Neural progenitor cell (in vitro differentiated cells): ENCODE results near the gene RBM33. TPM values are rescaled to one million over a fixed set of nuclear protein-coding genes. Genes with fewer than 3 reads are reported as not detected.

Experiments
- DNase-seq: peaks from one replicate; pipeline ENCODE4 v3.0.0-alpha.2; 2016; ENCODE audit warnings: low spot score
- H2AFZ ChIP-seq: fragments of 200-600 bp; sonication (generic); replicated peaks from 2 replicates; pipeline ENCODE4 v1.6.1; 2016; ENCODE audit warnings: antibody characterized with exemption
- H3F3A ChIP-seq: fragments of 200-600 bp; sonication (generic); 2 replicates; pipeline ENCODE4 v1.6.1; 2016; ENCODE audit warnings: antibody characterized with exemption, low read depth
- H3K27ac ChIP-seq: fragments of 200-600 bp; sonication (generic); 2 replicates; pipeline ENCODE4 v1.5.1; 2016; ENCODE audit warnings: mild to moderate bottlenecking
- H3K27me3 ChIP-seq: fragments of 200-600 bp; sonication (generic); 2 replicates; pipeline ENCODE4 v1.6.1; 2016; ENCODE audit warnings: mild to moderate bottlenecking, moderate library complexity
- H3K36me3 ChIP-seq: fragments of 200-600 bp; sonication (generic); 2 replicates; pipeline ENCODE4 v1.5.1; 2016
- H3K4me1 ChIP-seq: fragments of 200-600 bp; sonication (generic); 2 replicates; pipeline ENCODE4 v1.6.1; 2016; ENCODE audit warnings: mixed run types
- H3K4me2 ChIP-seq: fragments of 200-600 bp; sonication (generic); 2 replicates; pipeline ENCODE4 v1.6.1; 2016
- H3K4me3 ChIP-seq: fragments of 200-600 bp; sonication (generic); 2 replicates; pipeline ENCODE4 v1.5.1; 2016
- H3K79me2 ChIP-seq: fragments of 200-600 bp; sonication (generic); 2 replicates; pipeline ENCODE4 v1.6.1; 2016; ENCODE audit warnings: low read depth
- H3K9ac ChIP-seq: fragments of 200-600 bp; sonication (generic); 2 replicates; pipeline ENCODE4 v1.6.1; 2016
- H3K9me3 ChIP-seq: fragments of 200-600 bp; sonication (generic); 2 replicates; pipeline ENCODE4 v1.5.1; 2016; ENCODE audit warnings: low read depth
- H4K20me1 ChIP-seq: fragments of 200-600 bp; sonication (generic); 2 replicates; pipeline ENCODE4 v1.6.1; 2016; ENCODE audit warnings: low read depth
- H3K27ac Mint-ChIP-seq: 3 replicates; pipeline ENCODE4 v1.8.0; 2021; ENCODE audit warnings: mixed read lengths
- H3K27me3 Mint-ChIP-seq: 2 replicates; pipeline ENCODE4 v1.8.0; 2022; ENCODE audit warnings: low read depth, mild to moderate bottlenecking, inconsistent platforms, moderate library complexity, mixed read lengths; ENCODE audit not compliant: insufficient read depth
- H3K36me3 Mint-ChIP-seq: 3 replicates; pipeline ENCODE4 v1.8.0; 2021; ENCODE audit warnings: mixed read lengths
- H3K4me1 Mint-ChIP-seq: 3 replicates; pipeline ENCODE4 v1.8.0; 2021; ENCODE audit warnings: mixed read lengths
- H3K4me3 Mint-ChIP-seq: 3 replicates; pipeline ENCODE4 v1.8.0; 2021; ENCODE audit warnings: mild to moderate bottlenecking, moderate library complexity, mixed read lengths
- H3K9me3 Mint-ChIP-seq: 3 replicates; pipeline ENCODE4 v1.8.0; 2020; ENCODE audit warnings: mixed read lengths
- EZH2 ChIP-seq: fragments of 200-600 bp; sonication (generic); IDR thresholded peaks from 2 replicates; pipeline ENCODE4 v1.6.1; 2017; ENCODE audit warnings: antibody characterized with exemption, mild to moderate bottlenecking, moderate library complexity
- EZH2phosphoT487 ChIP-seq: fragments of 200-600 bp; sonication (generic); IDR thresholded peaks from 2 replicates; pipeline ENCODE4 v1.6.1; 2017; ENCODE audit warnings: antibody characterized with exemption
- total RNA-seq: library from RNA; depleted of rRNA; stranded (reverse); fragments of >200 nt; gene quantifications from 2 replicates; pipeline ENCODE4 v1.2.3, GENCODE V29; 2015; ENCODE audit warnings: low replicate concordance
- TF ChIP-seq, protein P1 (sequence below): fragments of 200-600 bp; sonication (generic); IDR thresholded peaks from 2 replicates; pipeline ENCODE4 v1.5.1; 2017; ENCODE audit warnings: antibody characterized with exemption, mild to moderate bottlenecking

Gene RBM33
- total RNA-seq, 1 donor from 2014 or later = 48.6 TPM

DNA sequence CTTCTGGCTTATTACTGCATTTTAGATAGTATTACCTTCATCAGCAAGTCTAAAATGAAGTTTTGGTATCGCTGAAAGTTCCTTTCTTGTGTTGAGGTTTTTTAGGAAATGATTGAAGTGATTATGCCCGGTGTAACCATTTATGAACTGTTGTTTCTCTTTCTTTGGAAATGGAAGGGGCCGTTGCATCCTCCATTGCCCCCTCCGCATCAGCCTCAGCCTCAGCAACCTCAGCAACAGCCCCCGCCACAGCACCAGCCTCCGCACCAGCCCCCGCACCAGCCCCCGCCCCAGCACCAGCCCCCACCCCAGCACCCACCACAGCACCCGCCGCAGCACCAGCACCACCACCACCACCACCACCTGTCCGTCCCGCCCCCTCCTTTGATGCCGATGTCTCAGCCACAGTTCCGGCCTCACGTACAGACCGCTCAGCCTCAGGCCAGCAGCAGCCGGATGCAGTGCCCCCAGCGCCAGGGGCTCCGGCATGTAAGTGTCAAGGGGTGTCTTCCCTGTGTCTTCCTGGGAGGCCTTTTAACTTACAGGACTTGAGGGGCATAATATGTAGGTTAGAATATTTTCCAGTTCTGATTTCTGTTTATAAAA is 95.2 kb downstream of the RBM33 start:
- Histone ChIP-seq H3K79me2 (peaks cover 30% of the 10 kb centered on the region), H3K4me3 (no peak overlapping the region), H3K9ac (no peak overlapping the region), H3K4me2 (no peak overlapping the region), H4K20me1 (peaks cover 61% of the 10 kb centered on the region), H3K4me1 (no peaks in the 10 kb centered on the region), H3F3A (peaks cover 3% of the 10 kb centered on the region), H3K27me3 (no peaks in the 10 kb centered on the region), H2AFZ (no peak overlapping the region), H3K36me3 (peaks cover 31% of the 10 kb centered on the region), H3K9me3 (no peaks in the 10 kb centered on the region), H3K27ac (no peak overlapping the region)
- no peak overlapping the region for H3K27ac Mint-ChIP-seq
- no peak overlapping the region for H3K4me3 Mint-ChIP-seq
- H3K27me3 Mint-ChIP-seq = peaks cover 2% of the 10 kb centered on the region
- no peaks in the 10 kb centered on the region for H3K4me1 Mint-ChIP-seq
- TF ChIP-seq, protein P1, sequence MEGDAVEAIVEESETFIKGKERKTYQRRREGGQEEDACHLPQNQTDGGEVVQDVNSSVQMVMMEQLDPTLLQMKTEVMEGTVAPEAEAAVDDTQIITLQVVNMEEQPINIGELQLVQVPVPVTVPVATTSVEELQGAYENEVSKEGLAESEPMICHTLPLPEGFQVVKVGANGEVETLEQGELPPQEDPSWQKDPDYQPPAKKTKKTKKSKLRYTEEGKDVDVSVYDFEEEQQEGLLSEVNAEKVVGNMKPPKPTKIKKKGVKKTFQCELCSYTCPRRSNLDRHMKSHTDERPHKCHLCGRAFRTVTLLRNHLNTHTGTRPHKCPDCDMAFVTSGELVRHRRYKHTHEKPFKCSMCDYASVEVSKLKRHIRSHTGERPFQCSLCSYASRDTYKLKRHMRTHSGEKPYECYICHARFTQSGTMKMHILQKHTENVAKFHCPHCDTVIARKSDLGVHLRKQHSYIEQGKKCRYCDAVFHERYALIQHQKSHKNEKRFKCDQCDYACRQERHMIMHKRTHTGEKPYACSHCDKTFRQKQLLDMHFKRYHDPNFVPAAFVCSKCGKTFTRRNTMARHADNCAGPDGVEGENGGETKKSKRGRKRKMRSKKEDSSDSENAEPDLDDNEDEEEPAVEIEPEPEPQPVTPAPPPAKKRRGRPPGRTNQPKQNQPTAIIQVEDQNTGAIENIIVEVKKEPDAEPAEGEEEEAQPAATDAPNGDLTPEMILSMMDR = no peak
- TF ChIP-seq EZH2 (no peak), EZH2phosphoT487 (no peak)
- H3K36me3 Mint-ChIP-seq = peaks cover 21% of the 10 kb centered on the region
- no peaks in the 10 kb centered on the region for H3K9me3 Mint-ChIP-seq
- DNase-seq = no peak

DNA sequence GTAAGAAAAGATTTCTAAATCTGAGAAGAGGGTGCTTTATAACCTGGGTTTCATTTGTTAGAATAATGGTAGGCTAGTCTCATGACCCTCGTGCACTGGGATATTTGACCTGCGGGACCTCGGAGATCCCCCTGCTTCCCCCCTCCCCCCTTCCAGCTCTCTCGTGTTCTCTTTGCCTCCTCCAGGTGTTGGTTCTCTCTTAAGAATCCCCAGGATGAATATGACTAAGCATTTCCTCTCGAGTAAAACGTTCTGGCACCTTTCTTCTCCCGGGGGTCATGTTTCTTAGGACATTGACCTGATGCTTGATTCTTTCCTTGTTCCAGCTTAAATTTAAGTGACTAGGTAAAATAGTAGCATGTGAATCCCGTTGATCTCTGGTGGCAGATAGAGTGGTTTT is 96.6 kb downstream of the RBM33 start:
- TF ChIP-seq, protein P1 = no peak
- no peak for TF ChIP-seq EZH2phosphoT487
- no peak for TF ChIP-seq EZH2
- H3K27ac Mint-ChIP-seq = no peak overlapping the region

DNA sequence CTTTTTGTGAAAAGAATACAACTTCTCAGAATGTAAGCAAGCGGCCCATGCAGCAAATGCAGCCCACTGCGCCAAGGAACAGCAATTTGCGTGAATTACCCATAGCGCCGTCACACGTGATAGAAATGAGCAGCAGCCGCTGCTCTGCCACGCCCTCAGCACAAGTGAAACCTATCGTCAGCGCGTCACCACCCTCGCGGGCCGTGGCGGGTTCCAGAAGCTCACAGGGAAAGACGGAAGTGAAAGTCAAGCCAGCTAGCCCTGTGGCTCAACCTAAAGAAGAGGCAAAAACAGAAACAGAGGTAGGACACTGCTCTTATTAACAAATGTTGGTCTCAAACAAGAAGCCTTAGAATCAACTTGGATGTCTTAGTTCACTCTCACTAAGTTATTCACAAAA is 97.3 kb downstream of the RBM33 start:
- no peak overlapping the region for H3K4me3 ChIP-seq
- H3K79me2 ChIP-seq = peaks cover 16% of the 10 kb centered on the region
- no peaks in the 10 kb centered on the region for H3K27me3 ChIP-seq
- no peak overlapping the region for H2AFZ ChIP-seq
- H3K9ac ChIP-seq = no peak overlapping the region
- H3K27me3 Mint-ChIP-seq = peaks cover 2% of the 10 kb centered on the region
- peaks cover 4% of the 10 kb centered on the region for H3K4me1 ChIP-seq
- H3K36me3 ChIP-seq = peaks cover 27% of the 10 kb centered on the region
- TF ChIP-seq EZH2 = no peak
- TF ChIP-seq, protein P1 = no peak
- no peak for TF ChIP-seq EZH2phosphoT487
- no peak overlapping the region for H3K4me2 ChIP-seq
- peaks cover 7% of the 10 kb centered on the region for H3F3A ChIP-seq
- no peak for DNase-seq
- H3K9me3 ChIP-seq = no peaks in the 10 kb centered on the region
- H3K27ac Mint-ChIP-seq = no peak overlapping the region
- no peaks in the 10 kb centered on the region for H3K9me3 Mint-ChIP-seq
- H3K36me3 Mint-ChIP-seq = peaks cover 35% of the 10 kb centered on the region
- peaks cover 57% of the 10 kb centered on the region for H4K20me1 ChIP-seq
- H3K27ac ChIP-seq = no peak overlapping the region
- H3K4me3 Mint-ChIP-seq = no peak overlapping the region
- peaks cover 4% of the 10 kb centered on the region for H3K4me1 Mint-ChIP-seq

More for the DNA sequence above, 96.6 kb downstream of the RBM33 start:
- H3K4me2 ChIP-seq = no peak overlapping the region
- H3K4me3 ChIP-seq = no peak overlapping the region
- Mint-ChIP-seq H3K4me1 (no peaks in the 10 kb centered on the region), H3K36me3 (peaks cover 28% of the 10 kb centered on the region), H3K27me3 (peaks cover 2% of the 10 kb centered on the region), H3K9me3 (no peaks in the 10 kb centered on the region), H3K4me3 (no peak overlapping the region)
- no peak overlapping the region for H3K9ac ChIP-seq
- H3K4me1 ChIP-seq = no peaks in the 10 kb centered on the region
- no peaks in the 10 kb centered on the region for H3K9me3 ChIP-seq
- H3K79me2 ChIP-seq = peaks cover 23% of the 10 kb centered on the region
- no peak overlapping the region for H2AFZ ChIP-seq
- H3K36me3 ChIP-seq = peaks cover 31% of the 10 kb centered on the region
- no peak for DNase-seq
- H3F3A ChIP-seq = peaks cover 3% of the 10 kb centered on the region
- H3K27ac ChIP-seq = no peak overlapping the region
- peaks cover 56% of the 10 kb centered on the region for H4K20me1 ChIP-seq
- no peaks in the 10 kb centered on the region for H3K27me3 ChIP-seq
